Stimulated activated memory B cell treated with anti-CD40 and anti-IgM and Interleukin-4, amounts not matched to agents 10 μg/mL and 1 μg/mL and 100 μg/mL, for 72 hours (primary cell): ENCODE results near the gene BRF1.
"Not testable (repeated sequence)": the region's sequence is repeated elsewhere in the genome, so short reads cannot be mapped to it uniquely, and the experiment has no call there.

Experiments used
- ATAC-seq: fragments of 150-1000 bp; cut with Tn5 transposase; 2 replicates; pipeline ENCODE4 v1.10.0; 2021
- H3K27ac Mint-ChIP-seq: one replicate; pipeline ENCODE4 v1.8.0; 2022; ENCODE audit warnings: mild to moderate bottlenecking, mixed read lengths
- H3K27me3 Mint-ChIP-seq: one replicate; pipeline ENCODE4 v1.8.0; 2022; ENCODE audit warnings: mixed read lengths
- H3K36me3 Mint-ChIP-seq: one replicate; pipeline ENCODE4 v1.8.0; 2022; ENCODE audit warnings: mixed read lengths
- H3K4me1 Mint-ChIP-seq: one replicate; pipeline ENCODE4 v1.8.0; 2022; ENCODE audit warnings: mixed read lengths
- H3K4me3 Mint-ChIP-seq: one replicate; pipeline ENCODE4 v1.8.0; 2022; ENCODE audit warnings: mild to moderate bottlenecking, moderate library complexity, mixed read lengths
- H3K9me3 Mint-ChIP-seq: one replicate; pipeline ENCODE4 v1.8.0; 2022; ENCODE audit warnings: mixed read lengths

The BRF1 gene

GRCh38 chr14:105335231-105335542 lies 34.4 kb upstream of the BRF1 start:
- H3K27me3 Mint-ChIP-seq, H3K36me3 Mint-ChIP-seq, ATAC-seq, H3K27ac Mint-ChIP-seq, H3K9me3 Mint-ChIP-seq, H3K4me3 Mint-ChIP-seq: not testable (repeated sequence)
- H3K4me1 Mint-ChIP-seq = peaks cover 45% of the 10 kb centered on the region

GRCh38 chr14:105334383-105335230 lies 33.8 kb upstream of the BRF1 start:
- Mint-ChIP-seq H3K27me3 (no peaks in the 10 kb centered on the region), H3K4me3 (no peak overlapping the region), H3K36me3 (peaks cover 8% of the 10 kb centered on the region), H3K27ac (no peak overlapping the region), H3K9me3 (no peaks in the 10 kb centered on the region), H3K4me1 (peaks cover 47% of the 10 kb centered on the region)
- ATAC-seq = no peak

- H3K4me3 Mint-ChIP-seq = no peak overlapping the region
- no peaks in the 10 kb centered on the region for H3K9me3 Mint-ChIP-seq
- H3K27me3 Mint-ChIP-seq = no peaks in the 10 kb centered on the region
- peaks cover 50% of the 10 kb centered on the region for H3K4me1 Mint-ChIP-seq
- peaks cover 8% of the 10 kb centered on the region for H3K36me3 Mint-ChIP-seq
- no peak for ATAC-seq
- no peak overlapping the region for H3K27ac Mint-ChIP-seq
Observed at GRCh38 chr14:105333613-105334364, 33.0 kb upstream of the BRF1 start.

GRCh38 chr14:105333020-105333490 lies 32.3 kb upstream of the BRF1 start:
- Mint-ChIP-seq H3K4me3 (no peak overlapping the region), H3K36me3 (peaks cover 8% of the 10 kb centered on the region), H3K27me3 (no peaks in the 10 kb centered on the region), H3K9me3 (no peaks in the 10 kb centered on the region), H3K27ac (no peak overlapping the region), H3K4me1 (peaks cover 49% of the 10 kb centered on the region)
- ATAC-seq = no peak

- no peaks in the 10 kb centered on the region for H3K9me3 Mint-ChIP-seq
- H3K4me3 Mint-ChIP-seq = no peak overlapping the region
- no peak overlapping the region for H3K27ac Mint-ChIP-seq
- H3K4me1 Mint-ChIP-seq = peaks cover 49% of the 10 kb centered on the region
- H3K36me3 Mint-ChIP-seq = peaks cover 8% of the 10 kb centered on the region
- ATAC-seq = no peak
- no peaks in the 10 kb centered on the region for H3K27me3 Mint-ChIP-seq
Observed at GRCh38 chr14:105332350-105332874, 31.6 kb upstream of the BRF1 start.

GRCh38 chr14:105331575-105332349 lies 31.0 kb upstream of the BRF1 start:
- Mint-ChIP-seq H3K27me3 (no peaks in the 10 kb centered on the region), H3K4me1 (peaks cover 54% of the 10 kb centered on the region), H3K4me3 (no peak overlapping the region), H3K27ac (no peak overlapping the region), H3K36me3 (peaks cover 7% of the 10 kb centered on the region), H3K9me3 (no peaks in the 10 kb centered on the region)
- ATAC-seq = no peak

GRCh38 chr14:105330491-105330895 lies 29.7 kb upstream of the BRF1 start:
- Mint-ChIP-seq H3K27ac (no peak overlapping the region), H3K27me3 (no peaks in the 10 kb centered on the region)

GRCh38 chr14:105329411-105330150 lies 28.8 kb upstream of the BRF1 start:
- no peak for ATAC-seq
- Mint-ChIP-seq H3K27ac (no peak overlapping the region), H3K36me3 (no peaks in the 10 kb centered on the region), H3K27me3 (no peaks in the 10 kb centered on the region), H3K9me3 (no peaks in the 10 kb centered on the region), H3K4me3 (no peak overlapping the region), H3K4me1 (peaks cover 53% of the 10 kb centered on the region)

More at GRCh38 chr14:105330491-105330895, 29.7 kb upstream of the BRF1 start:
- Mint-ChIP-seq H3K4me1 (peaks cover 55% of the 10 kb centered on the region), H3K4me3 (no peak overlapping the region), H3K9me3 (no peaks in the 10 kb centered on the region), H3K36me3 (no peaks in the 10 kb centered on the region)
- ATAC-seq = no peak

GRCh38 chr14:105328678-105329390 lies 28.0 kb upstream of the BRF1 start:
- no peak overlapping the region for H3K27ac Mint-ChIP-seq
- no peaks in the 10 kb centered on the region for H3K36me3 Mint-ChIP-seq
- H3K9me3 Mint-ChIP-seq = no peaks in the 10 kb centered on the region
- H3K27me3 Mint-ChIP-seq = no peaks in the 10 kb centered on the region
- H3K4me3 Mint-ChIP-seq = no peak overlapping the region
- ATAC-seq = no peak
- H3K4me1 Mint-ChIP-seq = peaks cover 55% of the 10 kb centered on the region

- no peak overlapping the region for H3K27ac Mint-ChIP-seq
- H3K4me3 Mint-ChIP-seq = no peak overlapping the region
- peaks cover 59% of the 10 kb centered on the region for H3K4me1 Mint-ChIP-seq
- H3K27me3 Mint-ChIP-seq = no peaks in the 10 kb centered on the region
- ATAC-seq = no peak
- H3K9me3 Mint-ChIP-seq = no peaks in the 10 kb centered on the region
- peaks cover 2% of the 10 kb centered on the region for H3K36me3 Mint-ChIP-seq
Observed at GRCh38 chr14:105328070-105328677, 27.4 kb upstream of the BRF1 start.

GRCh38 chr14:105327695-105328045 lies 26.9 kb upstream of the BRF1 start:
- H3K27me3 Mint-ChIP-seq, H3K9me3 Mint-ChIP-seq, H3K27ac Mint-ChIP-seq, H3K36me3 Mint-ChIP-seq, ATAC-seq, H3K4me3 Mint-ChIP-seq: not testable (repeated sequence)
- peaks cover 59% of the 10 kb centered on the region for H3K4me1 Mint-ChIP-seq

GRCh38 chr14:105326891-105327694 lies 26.3 kb upstream of the BRF1 start:
- peaks cover 12% of the 10 kb centered on the region for H3K36me3 Mint-ChIP-seq
- no peaks in the 10 kb centered on the region for H3K9me3 Mint-ChIP-seq
- ATAC-seq = no peak
- H3K27ac Mint-ChIP-seq = no peak overlapping the region
- no peaks in the 10 kb centered on the region for H3K27me3 Mint-ChIP-seq
- H3K4me1 Mint-ChIP-seq = peaks cover 57% of the 10 kb centered on the region
- H3K4me3 Mint-ChIP-seq = no peak overlapping the region

- Mint-ChIP-seq H3K9me3 (no peaks in the 10 kb centered on the region), H3K27me3 (no peaks in the 10 kb centered on the region), H3K36me3 (peaks cover 12% of the 10 kb centered on the region), H3K27ac (no peak overlapping the region), H3K4me3 (no peak overlapping the region), H3K4me1 (peaks cover 51% of the 10 kb centered on the region)
- ATAC-seq = no peak
Observed at GRCh38 chr14:105326568-105326867, 25.7 kb upstream of the BRF1 start.
